Measurements from ENCODE around the gene ZFP36L1. TPM values are rescaled to one million over a fixed set of nuclear protein-coding genes. Genes with fewer than 3 reads are reported as not detected.

Gene ZFP36L1
- total and polyA plus RNA-seq, 2 of the 13 experiments (the other 11 are each of a cell fraction or from before 2014, with no cell fraction given): 7.4 to 10.2 TPM

DNA sequence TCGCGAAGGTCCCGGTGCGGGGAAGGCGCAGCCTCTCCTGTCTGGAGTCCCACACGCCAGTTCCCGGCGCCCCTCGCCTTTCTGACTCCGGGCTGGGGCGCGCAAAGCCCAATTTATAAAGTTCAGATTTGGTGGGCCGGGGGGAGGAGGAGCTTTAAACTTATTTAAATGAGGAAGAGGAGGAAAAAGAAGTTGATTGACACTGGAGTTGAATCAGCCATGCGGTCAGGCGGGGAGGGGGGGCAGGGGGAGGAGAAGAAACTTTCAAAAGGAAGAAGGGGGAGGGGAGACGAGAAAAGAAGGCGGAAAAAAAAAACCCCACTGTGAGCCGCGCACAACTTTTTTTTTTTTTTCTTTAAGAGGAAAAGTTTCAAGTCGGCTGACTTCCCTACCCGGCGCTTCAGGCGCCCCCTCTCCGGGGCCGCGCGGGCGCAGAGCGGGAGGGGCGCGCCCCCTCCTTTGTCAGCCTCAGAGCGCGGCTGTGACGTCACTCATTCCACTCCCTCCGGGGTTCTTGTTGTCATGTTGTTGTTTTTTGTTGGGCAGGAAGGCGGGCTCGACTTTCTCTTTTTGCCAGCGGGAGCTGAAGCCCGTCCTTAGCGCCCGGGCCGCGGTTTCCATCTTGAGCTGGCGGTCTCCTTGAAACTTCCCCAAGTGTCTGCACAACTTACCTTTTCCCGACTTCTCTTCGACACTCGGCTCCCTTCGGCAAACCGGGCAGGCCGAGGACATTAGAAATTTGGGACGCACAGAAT lies at the start of gene ZFP36L1 (continued):
- TF ChIP-seq SRSF9 (IDR thresholded peaks at IDR 0.05; ENCODE audit: borderline replicate concordance, insufficient read depth, low read depth, low read length, poor library complexity, severe bottlenecking) (no peak), HMG20B (CRISPR knock-in tag; conservative IDR thresholded peaks at IDR 0.05) (no peak), GATA4 (IDR thresholded peaks at IDR 0.05; ENCODE audit: borderline replicate concordance, low read depth) (peak; percentile 86; the same call in 1 of the 2 replicates), HNF4A (CRISPR knock-in tag; IDR thresholded peaks at IDR 0.05) (no peak), TBX3 (IDR thresholded peaks at IDR 0.05; ENCODE audit: borderline replicate concordance) (no peak), RARA (CRISPR knock-in tag; IDR thresholded peaks at IDR 0.05) (peak; percentile 9; the same call in 1 of the 2 replicates), ZNF101 (CRISPR knock-in tag; IDR thresholded peaks at IDR 0.05; ENCODE audit: borderline replicate concordance, low read depth) (0 out of 2 replicates have a peak, but pooled peaks have one; percentile 37), HDAC1 (CRISPR knock-in tag; IDR thresholded peaks at IDR 0.05) (0 out of 2 replicates have a peak, but pooled peaks have one; percentile 8), ZNF781 (CRISPR knock-in tag; IDR thresholded peaks at IDR 0.05; ENCODE audit: borderline replicate concordance, not compliant biosample characterization) (no peak), ZMYM4 (CRISPR knock-in tag; IDR thresholded peaks at IDR 0.05) (no peak), ZZZ3 (CRISPR knock-in tag; IDR thresholded peaks at IDR 0.05; ENCODE audit: borderline replicate concordance) (no peak)
- TF ChIP-seq, protein P1, sequence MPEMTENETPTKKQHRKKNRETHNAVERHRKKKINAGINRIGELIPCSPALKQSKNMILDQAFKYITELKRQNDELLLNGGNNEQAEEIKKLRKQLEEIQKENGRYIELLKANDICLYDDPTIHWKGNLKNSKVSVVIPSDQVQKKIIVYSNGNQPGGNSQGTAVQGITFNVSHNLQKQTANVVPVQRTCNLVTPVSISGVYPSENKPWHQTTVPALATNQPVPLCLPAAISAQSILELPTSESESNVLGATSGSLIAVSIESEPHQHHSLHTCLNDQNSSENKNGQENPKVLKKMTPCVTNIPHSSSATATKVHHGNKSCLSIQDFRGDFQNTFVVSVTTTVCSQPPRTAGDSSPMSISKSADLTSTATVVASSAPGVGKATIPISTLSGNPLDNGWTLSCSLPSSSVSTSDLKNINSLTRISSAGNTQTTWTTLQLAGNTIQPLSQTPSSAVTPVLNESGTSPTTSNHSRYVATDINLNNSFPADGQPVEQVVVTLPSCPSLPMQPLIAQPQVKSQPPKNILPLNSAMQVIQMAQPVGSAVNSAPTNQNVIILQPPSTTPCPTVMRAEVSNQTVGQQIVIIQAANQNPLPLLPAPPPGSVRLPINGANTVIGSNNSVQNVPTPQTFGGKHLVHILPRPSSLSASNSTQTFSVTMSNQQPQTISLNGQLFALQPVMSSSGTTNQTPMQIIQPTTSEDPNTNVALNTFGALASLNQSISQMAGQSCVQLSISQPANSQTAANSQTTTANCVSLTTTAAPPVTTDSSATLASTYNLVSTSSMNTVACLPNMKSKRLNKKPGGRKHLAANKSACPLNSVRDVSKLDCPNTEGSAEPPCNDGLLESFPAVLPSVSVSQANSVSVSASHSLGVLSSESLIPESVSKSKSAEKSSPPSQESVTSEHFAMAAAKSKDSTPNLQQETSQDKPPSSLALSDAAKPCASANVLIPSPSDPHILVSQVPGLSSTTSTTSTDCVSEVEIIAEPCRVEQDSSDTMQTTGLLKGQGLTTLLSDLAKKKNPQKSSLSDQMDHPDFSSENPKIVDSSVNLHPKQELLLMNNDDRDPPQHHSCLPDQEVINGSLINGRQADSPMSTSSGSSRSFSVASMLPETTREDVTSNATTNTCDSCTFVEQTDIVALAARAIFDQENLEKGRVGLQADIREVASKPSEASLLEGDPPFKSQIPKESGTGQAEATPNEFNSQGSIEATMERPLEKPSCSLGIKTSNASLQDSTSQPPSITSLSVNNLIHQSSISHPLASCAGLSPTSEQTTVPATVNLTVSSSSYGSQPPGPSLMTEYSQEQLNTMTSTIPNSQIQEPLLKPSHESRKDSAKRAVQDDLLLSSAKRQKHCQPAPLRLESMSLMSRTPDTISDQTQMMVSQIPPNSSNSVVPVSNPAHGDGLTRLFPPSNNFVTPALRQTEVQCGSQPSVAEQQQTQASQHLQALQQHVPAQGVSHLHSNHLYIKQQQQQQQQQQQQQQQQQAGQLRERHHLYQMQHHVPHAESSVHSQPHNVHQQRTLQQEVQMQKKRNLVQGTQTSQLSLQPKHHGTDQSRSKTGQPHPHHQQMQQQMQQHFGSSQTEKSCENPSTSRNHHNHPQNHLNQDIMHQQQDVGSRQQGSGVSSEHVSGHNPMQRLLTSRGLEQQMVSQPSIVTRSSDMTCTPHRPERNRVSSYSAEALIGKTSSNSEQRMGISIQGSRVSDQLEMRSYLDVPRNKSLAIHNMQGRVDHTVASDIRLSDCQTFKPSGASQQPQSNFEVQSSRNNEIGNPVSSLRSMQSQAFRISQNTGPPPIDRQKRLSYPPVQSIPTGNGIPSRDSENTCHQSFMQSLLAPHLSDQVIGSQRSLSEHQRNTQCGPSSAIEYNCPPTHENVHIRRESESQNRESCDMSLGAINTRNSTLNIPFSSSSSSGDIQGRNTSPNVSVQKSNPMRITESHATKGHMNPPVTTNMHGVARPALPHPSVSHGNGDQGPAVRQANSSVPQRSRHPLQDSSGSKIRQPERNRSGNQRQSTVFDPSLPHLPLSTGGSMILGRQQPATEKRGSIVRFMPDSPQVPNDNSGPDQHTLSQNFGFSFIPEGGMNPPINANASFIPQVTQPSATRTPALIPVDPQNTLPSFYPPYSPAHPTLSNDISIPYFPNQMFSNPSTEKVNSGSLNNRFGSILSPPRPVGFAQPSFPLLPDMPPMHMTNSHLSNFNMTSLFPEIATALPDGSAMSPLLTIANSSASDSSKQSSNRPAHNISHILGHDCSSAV (CRISPR knock-in tag; IDR thresholded peaks at IDR 0.05; ENCODE audit: borderline replicate concordance): no peak
- TF ChIP-seq, protein P2, sequence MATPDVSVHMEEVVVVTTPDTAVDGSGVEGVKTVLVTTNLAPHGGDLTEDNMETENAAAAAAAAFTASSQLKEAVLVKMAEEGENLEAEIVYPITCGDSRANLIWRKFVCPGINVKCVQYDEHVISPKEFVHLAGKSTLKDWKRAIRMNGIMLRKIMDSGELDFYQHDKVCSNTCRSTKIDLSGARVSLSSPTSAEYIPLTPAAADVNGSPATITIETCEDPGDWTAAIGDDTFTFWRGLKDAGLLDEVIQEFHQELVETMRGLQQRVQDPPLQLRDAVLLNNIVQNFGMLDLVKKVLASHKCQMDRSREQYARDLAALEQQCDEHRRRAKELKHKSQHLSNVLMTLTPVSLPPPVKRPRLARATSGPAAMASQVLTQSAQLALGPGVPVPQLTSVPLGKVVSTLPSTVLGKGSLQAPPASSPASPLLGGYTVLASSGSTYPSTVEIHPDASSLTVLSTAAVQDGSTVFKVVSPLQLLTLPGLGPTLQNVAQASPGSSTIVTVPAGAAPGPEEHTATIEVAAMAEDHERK (CRISPR knock-in tag; IDR thresholded peaks at IDR 0.05; ENCODE audit: low read depth): no peak
- TF ChIP-seq, protein P3, sequence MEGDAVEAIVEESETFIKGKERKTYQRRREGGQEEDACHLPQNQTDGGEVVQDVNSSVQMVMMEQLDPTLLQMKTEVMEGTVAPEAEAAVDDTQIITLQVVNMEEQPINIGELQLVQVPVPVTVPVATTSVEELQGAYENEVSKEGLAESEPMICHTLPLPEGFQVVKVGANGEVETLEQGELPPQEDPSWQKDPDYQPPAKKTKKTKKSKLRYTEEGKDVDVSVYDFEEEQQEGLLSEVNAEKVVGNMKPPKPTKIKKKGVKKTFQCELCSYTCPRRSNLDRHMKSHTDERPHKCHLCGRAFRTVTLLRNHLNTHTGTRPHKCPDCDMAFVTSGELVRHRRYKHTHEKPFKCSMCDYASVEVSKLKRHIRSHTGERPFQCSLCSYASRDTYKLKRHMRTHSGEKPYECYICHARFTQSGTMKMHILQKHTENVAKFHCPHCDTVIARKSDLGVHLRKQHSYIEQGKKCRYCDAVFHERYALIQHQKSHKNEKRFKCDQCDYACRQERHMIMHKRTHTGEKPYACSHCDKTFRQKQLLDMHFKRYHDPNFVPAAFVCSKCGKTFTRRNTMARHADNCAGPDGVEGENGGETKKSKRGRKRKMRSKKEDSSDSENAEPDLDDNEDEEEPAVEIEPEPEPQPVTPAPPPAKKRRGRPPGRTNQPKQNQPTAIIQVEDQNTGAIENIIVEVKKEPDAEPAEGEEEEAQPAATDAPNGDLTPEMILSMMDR (CRISPR knock-in tag; IDR thresholded peaks at IDR 0.05): 0 out of 2 replicates have a peak, but pooled peaks have one; percentile 5
- TF ChIP-seq, protein P4, sequence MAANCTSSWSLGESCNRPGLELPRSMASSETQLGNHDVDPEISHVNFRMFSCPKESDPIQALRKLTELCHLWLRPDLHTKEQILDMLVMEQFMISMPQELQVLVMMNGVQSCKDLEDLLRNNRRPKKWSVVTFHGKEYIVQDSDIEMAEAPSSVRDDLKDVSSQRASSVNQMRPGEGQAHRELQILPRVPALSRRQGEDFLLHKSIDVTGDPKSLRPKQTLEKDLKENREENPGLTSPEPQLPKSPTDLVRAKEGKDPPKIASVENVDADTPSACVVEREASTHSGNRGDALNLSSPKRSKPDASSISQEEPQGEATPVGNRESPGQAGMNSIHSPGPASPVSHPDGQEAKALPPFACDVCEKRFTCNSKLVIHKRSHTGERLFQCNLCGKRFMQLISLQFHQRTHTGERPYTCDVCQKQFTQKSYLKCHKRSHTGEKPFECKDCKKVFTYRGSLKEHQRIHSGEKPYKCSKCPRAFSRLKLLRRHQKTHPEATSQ (CRISPR knock-in tag; IDR thresholded peaks at IDR 0.05; ENCODE audit: borderline replicate concordance): no peak

Data from HepG2 (cell line).